ENCODE data around the gene LYRM2.

The LYRM2 gene, protein sequence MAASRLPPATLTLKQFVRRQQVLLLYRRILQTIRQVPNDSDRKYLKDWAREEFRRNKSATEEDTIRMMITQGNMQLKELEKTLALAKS

DNA sequence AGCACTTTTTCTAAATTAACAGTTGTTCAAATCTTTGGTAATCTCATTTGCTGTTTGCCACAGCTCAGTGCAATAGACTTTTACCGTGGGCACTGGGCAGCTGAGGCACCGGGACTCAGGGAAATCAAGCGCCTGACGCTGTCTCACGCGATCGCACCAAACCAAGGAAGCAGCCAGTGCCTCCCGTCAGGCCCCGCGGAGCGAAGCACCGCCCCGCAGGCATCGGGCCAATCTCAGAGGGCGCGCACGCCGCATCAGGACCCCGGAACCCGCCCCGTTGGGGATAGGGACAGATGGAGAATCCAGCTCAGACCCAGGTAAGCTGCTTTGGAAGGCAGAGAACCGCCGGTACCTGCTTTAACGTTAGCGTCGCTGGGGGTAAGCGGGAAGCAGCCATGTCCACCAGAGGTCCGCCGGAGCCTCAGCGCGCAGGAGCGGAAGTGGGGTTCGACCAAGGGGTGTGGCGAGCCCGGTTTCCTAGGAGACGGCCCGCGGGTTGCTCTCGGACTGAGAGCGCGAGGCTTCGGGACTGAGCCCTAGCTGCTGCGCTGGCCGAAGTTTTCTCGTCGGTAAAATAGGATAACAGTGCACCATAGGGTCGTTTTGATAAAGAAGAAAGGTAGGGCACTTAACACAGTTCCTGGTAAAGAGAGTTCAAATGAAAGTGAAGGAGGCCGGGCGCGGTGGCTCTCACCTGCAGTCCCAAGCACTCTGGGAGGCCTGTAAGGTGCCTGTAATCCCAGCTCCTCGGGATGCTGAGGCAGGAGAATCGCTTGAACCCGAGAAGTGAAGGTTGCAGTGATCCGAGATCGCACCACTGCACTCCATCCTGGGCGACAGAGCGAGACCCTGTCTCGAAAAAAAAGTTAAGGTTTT lies at the start of gene LYRM2:
Gene LYRM2 (minus strand): TSS at position 428 of the 876 bp plus-strand sequence. CDS start 31 bp downstream, at position 397.
- peak; percentile 30 for FAIRE-seq

DNA sequence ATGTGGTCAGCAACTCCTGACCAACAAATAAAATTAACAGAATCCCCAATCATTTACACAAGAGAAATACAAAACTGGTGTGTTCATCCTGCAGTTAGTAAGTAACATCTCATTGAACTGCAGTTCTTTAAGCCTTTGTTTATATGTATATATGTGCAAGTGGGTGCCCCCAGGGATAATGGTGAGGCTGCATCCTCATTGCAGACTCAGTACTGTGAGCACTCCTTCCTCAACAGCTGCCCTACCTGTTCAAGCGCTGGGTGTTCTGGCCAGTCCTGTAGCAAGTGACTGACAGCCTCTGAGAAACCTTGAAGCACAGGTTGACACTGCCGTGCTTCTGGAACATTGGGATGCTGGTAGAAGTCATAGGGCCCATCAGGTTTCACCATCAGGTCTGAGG lies 49.8 kb upstream of the LYRM2 start:
- FAIRE-seq, result no peak

DNA sequence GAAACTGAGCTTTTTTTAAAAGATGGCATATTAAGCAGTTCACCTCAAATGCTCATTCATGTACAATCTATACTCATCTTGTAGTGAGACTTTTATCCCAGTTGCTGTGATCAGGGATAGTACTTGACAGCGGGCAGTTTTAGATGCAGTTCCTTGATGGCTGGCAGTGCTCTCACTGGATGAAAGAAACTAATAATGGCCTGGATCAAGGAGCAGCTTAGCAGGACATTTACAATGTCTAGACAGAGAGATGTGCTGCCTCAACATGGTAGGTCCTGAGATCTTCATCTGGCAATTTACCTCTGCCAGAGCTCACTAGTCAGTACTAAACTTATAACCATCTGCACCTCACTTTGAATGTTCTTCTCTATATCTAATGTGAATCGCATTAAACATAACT lies 46.8 kb upstream of the LYRM2 start:
- no peak for FAIRE-seq

GRCh38 chr6:89682991-89683390 lies 44.4 kb upstream of the LYRM2 start:
- FAIRE-seq, result no peak

GRCh38 chr6:89681983-89682564 lies 43.5 kb upstream of the LYRM2 start:
- FAIRE-seq, result no peak

DNA sequence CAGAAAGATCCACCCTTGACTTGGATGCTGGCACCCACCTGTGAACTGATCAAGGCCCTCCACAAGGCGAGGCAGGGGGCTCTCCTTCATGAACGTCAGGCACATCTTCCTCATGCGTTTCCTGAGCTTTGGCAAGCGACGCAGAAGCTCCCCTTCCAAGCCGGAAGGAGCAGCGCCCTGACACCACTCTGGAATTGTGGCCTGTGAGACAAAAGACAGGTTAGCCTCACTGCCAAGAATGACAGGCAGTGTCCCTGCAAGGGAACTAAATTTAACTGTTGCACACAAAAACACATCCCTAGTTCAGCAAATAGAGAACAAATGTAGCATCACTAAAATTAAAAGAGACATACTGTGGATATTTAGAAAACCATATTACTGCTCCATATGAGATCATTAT lies 42.0 kb upstream of the LYRM2 start:
- FAIRE-seq, result no peak

- FAIRE-seq, result no peak
Observed at GRCh38 chr6:89680150-89680549, 41.6 kb upstream of the LYRM2 start.

- FAIRE-seq, result no peak
Observed at GRCh38 chr6:89679215-89680120, 40.9 kb upstream of the LYRM2 start.

GRCh38 chr6:89678531-89678930 lies 40.0 kb upstream of the LYRM2 start:
- FAIRE-seq, result no peak

GRCh38 chr6:89675949-89676748 lies 37.6 kb upstream of the LYRM2 start:
- no peak for FAIRE-seq

GRCh38 chr6:89670935-89671565 lies 32.5 kb upstream of the LYRM2 start:
- no peak for FAIRE-seq

- no peak for FAIRE-seq
Observed at GRCh38 chr6:89669002-89669401, 30.5 kb upstream of the LYRM2 start.

DNA sequence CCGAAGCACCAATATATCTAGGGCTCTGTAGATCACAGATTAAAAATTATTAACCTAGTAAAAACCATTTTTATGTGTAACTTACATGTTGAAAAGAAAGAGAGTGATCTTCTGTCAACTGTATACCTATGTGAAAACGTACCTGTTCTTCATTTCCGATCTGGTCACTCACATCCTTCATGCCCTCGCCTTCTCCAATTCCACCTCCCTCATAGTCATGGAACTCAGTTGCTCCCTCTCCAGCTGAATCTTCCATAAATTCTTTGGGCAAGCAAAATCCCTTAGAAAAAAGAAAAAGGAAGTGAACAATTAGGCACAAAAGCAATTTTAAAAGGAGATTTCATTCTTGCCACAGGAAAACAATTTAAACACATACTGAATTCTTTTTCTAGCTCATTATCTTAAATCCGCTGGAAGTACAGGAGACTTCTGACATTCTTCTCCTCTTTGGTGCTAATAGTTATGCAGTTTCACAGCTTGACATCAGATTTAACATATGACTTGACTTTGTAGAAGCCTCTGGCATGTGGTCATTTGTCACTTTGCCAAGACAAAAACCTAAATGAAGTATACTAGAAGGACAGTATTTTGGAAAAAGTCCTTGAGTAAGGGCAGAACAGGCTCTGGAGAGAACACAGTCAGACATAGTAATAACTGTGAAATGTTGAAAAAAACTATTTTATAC lies 29.5 kb upstream of the LYRM2 start:
- no peak for FAIRE-seq

DNA sequence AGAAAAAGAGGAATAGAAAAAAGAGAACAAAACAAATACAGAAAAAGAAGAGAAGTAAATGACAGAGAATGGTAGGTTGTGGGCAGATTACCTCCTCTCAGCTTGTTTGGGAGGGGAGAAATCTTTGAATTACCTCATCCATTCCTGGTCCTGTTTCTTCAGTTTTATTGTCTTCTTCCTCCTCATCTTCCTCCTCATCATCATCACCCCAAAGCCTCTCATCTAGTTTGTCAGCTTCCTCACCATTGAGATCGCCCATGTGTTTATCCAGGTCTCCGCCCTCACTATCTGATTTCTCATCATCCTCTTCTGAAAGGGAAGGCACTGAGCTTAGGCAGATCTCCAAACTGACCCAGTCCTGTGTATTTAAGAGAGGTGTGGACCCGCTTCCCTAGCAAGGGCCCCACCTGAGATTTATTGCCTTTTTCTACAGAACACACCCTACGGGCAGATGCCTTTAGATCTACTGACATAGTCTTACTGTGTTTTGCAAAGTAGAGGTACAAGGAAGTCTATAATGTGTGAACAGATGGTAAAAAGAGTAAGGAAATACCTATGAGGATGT lies 24.2 kb upstream of the LYRM2 start:
- FAIRE-seq, result no peak

DNA sequence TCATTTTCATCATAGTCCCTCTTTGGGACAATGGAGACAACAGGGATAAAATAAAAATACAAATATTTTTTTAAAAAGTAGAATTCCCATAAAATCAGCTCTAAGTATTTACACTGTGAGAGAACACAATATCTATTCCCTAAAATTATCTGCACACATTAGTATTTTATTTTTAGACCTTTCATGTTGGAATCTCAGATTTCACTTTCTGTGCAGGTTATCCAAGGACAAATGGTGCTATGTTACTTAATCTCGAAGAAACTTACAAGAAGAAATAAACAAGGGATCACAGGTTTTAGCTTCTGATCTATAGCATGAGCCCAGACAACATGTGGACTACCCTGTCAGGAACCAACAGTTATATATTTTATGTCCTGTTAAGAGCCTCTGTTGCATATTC lies 23.0 kb upstream of the LYRM2 start:
- no peak for FAIRE-seq

- no peak for FAIRE-seq
Observed at GRCh38 chr6:89660981-89661380, 22.4 kb upstream of the LYRM2 start.

GRCh38 chr6:89657445-89658158 lies 19.1 kb upstream of the LYRM2 start:
- FAIRE-seq, result no peak

DNA sequence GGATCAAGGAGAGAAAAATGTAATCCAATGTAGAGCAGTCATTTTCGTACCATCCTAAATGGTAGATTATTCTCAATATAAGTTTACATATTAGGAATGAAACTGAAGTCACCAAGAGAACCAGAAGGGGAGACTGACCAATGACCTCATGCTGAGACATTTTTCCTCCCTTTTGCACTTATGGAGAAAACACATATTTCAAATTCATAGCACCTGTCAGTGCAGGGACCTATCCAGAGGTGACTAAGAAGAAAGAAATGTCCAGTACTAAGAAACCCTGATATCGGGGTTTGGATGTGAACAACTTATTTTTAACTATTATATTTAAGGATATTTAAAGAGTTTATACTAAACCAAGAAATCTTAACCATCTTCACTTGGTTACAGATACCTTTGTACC lies 16.6 kb upstream of the LYRM2 start:
- no peak for FAIRE-seq

GRCh38 chr6:89650579-89650978 lies 12.0 kb upstream of the LYRM2 start:
- no peak for FAIRE-seq

DNA sequence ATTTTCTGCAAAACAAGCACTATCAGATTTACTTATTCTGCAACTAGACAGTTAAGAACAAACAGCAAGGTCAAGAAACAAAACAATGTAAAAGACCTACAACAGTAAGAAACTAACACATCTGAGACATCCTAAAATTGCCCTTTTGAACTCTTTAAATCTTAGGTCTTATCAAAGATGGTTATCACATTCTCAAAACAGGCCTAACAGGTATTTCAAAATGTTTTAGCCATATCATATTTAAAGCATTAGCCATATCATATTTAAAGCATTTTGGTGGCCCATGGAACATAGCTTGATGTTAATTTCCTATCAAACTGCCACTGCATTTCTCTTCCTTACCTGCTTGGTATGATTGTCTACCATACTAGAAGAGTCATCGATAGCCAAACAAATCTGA lies 11.1 kb upstream of the LYRM2 start:
- FAIRE-seq, result no peak

All from islet of Langerhans (tissue), 1 donor.